Natural killer cell treated with Interleukin-12 subunit alpha and Interleukin-12 subunit beta and Interleukin-15 and Interleukin-18, amount 100 ng/mL, for 72 hours (primary cell): ENCODE measurements around the gene TENT4A. TPM values are rescaled to one million over a fixed set of nuclear protein-coding genes. Genes with fewer than 3 reads are reported as not detected.

Experiments used
- ATAC-seq, 2 donors: fragments of 150-1000 bp; cut with Tn5 transposase in 1 of 2; sonication (Bioruptor Pico), chemical (Tn5 transposase) in 1 of 2; 2 replicates each; pipeline ENCODE4 v1.10.0; 2021
- DNase-seq: peaks from one replicate; pipeline ENCODE4 v3.0.0; 2022; ENCODE audit warnings: low spot score
- H3K27ac Mint-ChIP-seq, 2 donors: 1 replicate in 1 of 2; 2 replicates in 1 of 2; pipeline ENCODE4 v1.8.0; 2022; ENCODE audit warnings: mixed read lengths in 2 of 2, mild to moderate bottlenecking in 1 of 2, moderate library complexity in 1 of 2
- H3K27me3 Mint-ChIP-seq, 2 donors: 1 replicate in 1 of 2; 2 replicates in 1 of 2; pipeline ENCODE4 v1.8.0; 2022; ENCODE audit warnings: mixed read lengths in 2 of 2
- H3K36me3 Mint-ChIP-seq: one replicate; pipeline ENCODE4 v1.8.0; 2022; ENCODE audit warnings: mixed read lengths
- H3K4me1 Mint-ChIP-seq, 2 donors: 1 replicate in 1 of 2; 2 replicates in 1 of 2; pipeline ENCODE4 v1.8.0; 2022; ENCODE audit warnings: low read depth in 2 of 2, mixed read lengths in 2 of 2, mild to moderate bottlenecking in 1 of 2
- H3K4me3 Mint-ChIP-seq: one replicate; pipeline ENCODE4 v1.8.0; 2022; ENCODE audit warnings: mixed read lengths
- H3K9me3 Mint-ChIP-seq: 2 replicates; pipeline ENCODE4 v1.8.0; 2022; ENCODE audit warnings: mixed read lengths
- total RNA-seq, 2 donors: library from RNA; stranded (reverse); gene quantifications; one replicate each; pipeline ENCODE4 v1.2.3, GENCODE V29; 2022

Gene TENT4A
- total RNA-seq, 2 donors from 2014 or later: 37.8 to 69.9 TPM

- Mint-ChIP-seq H3K4me1 (peaks cover 5 to 15% of the 10 kb centered on the region in 2 donors), H3K9me3 (no peaks in the 10 kb centered on the region), H3K27ac (peak overlapping the region; percentile 20 to 45), H3K4me3 (peak overlapping the region; percentile 43), H3K27me3 (peaks cover 8 to 17% of the 10 kb centered on the region in 2 donors), H3K36me3 (no peaks in the 10 kb centered on the region)
- DNase-seq (no peak), ATAC-seq (peak in 1 of 2 donors; percentile 45)
Measured at GRCh38 chr5:6705088-6705487, 8.1 kb upstream of the TENT4A start.

GRCh38 chr5:6705959-6706358 is 7.3 kb upstream of the TENT4A start:
- no peak overlapping the region for H3K27ac Mint-ChIP-seq
- no peaks in the 10 kb centered on the region for H3K9me3 Mint-ChIP-seq
- DNase-seq (no peak), ATAC-seq (no peak)
- H3K4me1 Mint-ChIP-seq: peaks cover 12 to 20% of the 10 kb centered on the region in 2 donors
- no peaks in the 10 kb centered on the region for H3K36me3 Mint-ChIP-seq
- peaks cover 0 to 16% of the 10 kb centered on the region in 2 donors for H3K27me3 Mint-ChIP-seq
- no peak overlapping the region for H3K4me3 Mint-ChIP-seq

- ATAC-seq (no peak), DNase-seq (no peak)
- H3K9me3 Mint-ChIP-seq: no peaks in the 10 kb centered on the region
- no peak overlapping the region for H3K4me3 Mint-ChIP-seq
- no peak overlapping the region for H3K27ac Mint-ChIP-seq
- H3K4me1 Mint-ChIP-seq: peaks cover 21 to 31% of the 10 kb centered on the region in 2 donors
- H3K36me3 Mint-ChIP-seq: no peaks in the 10 kb centered on the region
- peaks cover 0 to 16% of the 10 kb centered on the region in 2 donors for H3K27me3 Mint-ChIP-seq
Measured at GRCh38 chr5:6707852-6708251, 5.4 kb upstream of the TENT4A start.

- Mint-ChIP-seq H3K9me3 (no peaks in the 10 kb centered on the region), H3K36me3 (no peaks in the 10 kb centered on the region), H3K27ac (no peak overlapping the region), H3K4me1 (peaks cover 21 to 28% of the 10 kb centered on the region in 2 donors), H3K4me3 (no peak overlapping the region), H3K27me3 (peaks cover 0 to 16% of the 10 kb centered on the region in 2 donors)
- DNase-seq: no peak
- no peak for ATAC-seq
Measured at GRCh38 chr5:6708814-6709213, 4.4 kb upstream of the TENT4A start.

DNA sequence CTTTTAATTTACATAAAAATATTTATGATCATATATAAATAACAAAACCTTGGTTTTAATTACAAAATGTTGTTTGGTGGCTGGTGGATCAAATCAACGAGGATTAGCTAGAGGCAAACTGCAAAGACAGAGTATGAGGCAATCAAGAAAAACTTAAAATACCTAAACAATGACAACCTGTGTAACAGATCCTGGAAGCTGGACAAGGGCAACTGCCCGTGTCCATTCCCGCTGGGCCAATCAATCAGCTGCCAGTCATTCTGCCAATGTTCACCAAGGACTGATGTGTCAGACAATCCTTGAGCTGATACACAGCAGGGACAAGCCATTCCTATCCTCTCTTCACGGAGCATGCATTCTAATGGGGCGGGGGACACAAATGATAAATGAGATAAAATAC is 3.2 kb upstream of the TENT4A start:
- H3K9me3 Mint-ChIP-seq: no peaks in the 10 kb centered on the region
- peak overlapping the region in 1 of 2 donors; percentile 89 for H3K27ac Mint-ChIP-seq
- H3K4me3 Mint-ChIP-seq: no peak overlapping the region
- H3K27me3 Mint-ChIP-seq: peaks cover 0 to 10% of the 10 kb centered on the region in 2 donors
- peaks cover 19 to 22% of the 10 kb centered on the region in 2 donors for H3K4me1 Mint-ChIP-seq
- ATAC-seq: no peak
- DNase-seq: no peak
- no peaks in the 10 kb centered on the region for H3K36me3 Mint-ChIP-seq

DNA sequence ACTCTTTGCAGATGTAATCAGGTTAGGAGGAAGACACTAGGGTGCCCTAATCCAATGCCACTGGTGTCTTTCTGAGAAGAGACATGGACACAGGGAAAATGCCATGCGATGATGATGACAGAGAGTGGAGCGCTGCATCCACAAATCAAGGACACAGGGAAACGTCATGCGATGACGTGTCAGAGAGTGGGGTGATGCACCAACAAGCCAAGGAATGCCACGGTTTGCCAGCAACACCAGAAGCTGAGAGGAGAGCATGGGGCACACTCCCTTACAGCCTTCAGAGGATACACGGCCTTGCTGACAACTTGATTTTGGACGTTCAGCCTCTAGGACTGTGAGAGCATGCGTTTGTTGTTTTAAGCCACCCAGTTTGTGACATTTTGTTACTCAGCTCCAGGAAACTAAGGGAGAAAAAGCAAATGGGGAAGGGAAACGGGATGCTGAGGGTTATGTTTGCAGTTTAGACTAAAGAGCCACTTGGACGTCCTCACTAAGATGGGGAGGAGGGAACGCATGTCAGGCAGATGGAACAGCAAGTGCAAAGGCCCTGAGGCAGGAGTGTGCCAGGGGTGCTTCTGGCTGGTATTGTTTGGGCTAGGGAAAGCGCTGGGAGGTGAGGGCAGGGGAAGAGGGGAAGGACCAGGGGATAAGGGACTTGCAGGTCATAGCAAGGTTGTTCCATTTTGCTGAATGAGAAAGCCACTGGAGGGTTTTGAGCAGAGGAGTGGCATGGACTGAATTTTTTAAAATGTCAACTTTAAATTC is 2.5 kb upstream of the TENT4A start:
- no peaks in the 10 kb centered on the region for H3K9me3 Mint-ChIP-seq
- H3K27me3 Mint-ChIP-seq: peaks cover 0 to 8% of the 10 kb centered on the region in 2 donors
- H3K36me3 Mint-ChIP-seq: no peaks in the 10 kb centered on the region
- H3K27ac Mint-ChIP-seq: peak overlapping the region; percentile 87 to 89
- H3K4me3 Mint-ChIP-seq: peak overlapping the region; percentile 10
- H3K4me1 Mint-ChIP-seq: peaks cover 19% of the 10 kb centered on the region in 2 donors
- DNase-seq (no peak), ATAC-seq (no peak)

GRCh38 chr5:6711409-6712141 is 1.7 kb upstream of the TENT4A start:
- no peak for ATAC-seq
- H3K27me3 Mint-ChIP-seq: peaks cover 0 to 8% of the 10 kb centered on the region in 2 donors
- peak overlapping the region; percentile 82 for H3K4me3 Mint-ChIP-seq
- peak overlapping the region; percentile 87 to 89 for H3K27ac Mint-ChIP-seq
- H3K36me3 Mint-ChIP-seq: no peaks in the 10 kb centered on the region
- H3K9me3 Mint-ChIP-seq: no peaks in the 10 kb centered on the region
- no peak for DNase-seq
- H3K4me1 Mint-ChIP-seq: peaks cover 27 to 28% of the 10 kb centered on the region in 2 donors

DNA sequence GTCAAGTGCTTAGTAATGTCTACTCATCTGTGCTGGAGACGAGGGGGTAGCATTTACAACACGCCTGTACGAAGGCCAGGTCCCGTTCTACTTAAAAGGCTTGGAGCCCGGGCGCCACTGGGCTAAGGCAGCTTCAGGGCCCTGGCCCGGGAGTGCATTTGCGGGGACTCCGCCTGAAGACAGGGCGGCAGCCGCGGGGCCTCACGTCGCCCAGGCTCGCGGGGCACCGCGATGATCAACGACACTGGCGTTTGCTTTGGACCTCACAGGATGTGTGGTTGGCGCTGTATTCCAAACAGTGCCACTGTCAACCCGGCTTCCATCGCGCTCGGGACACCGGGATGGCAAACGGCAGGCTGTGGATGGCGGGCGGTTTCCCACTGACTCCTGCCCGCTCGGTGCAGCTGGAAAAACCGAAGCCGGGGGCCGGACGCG is 1.1 kb upstream of the TENT4A start:
- DNase-seq (peak; percentile 71), ATAC-seq (peak; percentile 1 to 26)
- H3K9me3 Mint-ChIP-seq: no peaks in the 10 kb centered on the region
- H3K4me3 Mint-ChIP-seq: peak overlapping the region; percentile 82
- H3K27me3 Mint-ChIP-seq: peaks cover 0 to 8% of the 10 kb centered on the region in 2 donors
- H3K36me3 Mint-ChIP-seq: no peaks in the 10 kb centered on the region
- peak overlapping the region; percentile 87 to 89 for H3K27ac Mint-ChIP-seq
- H3K4me1 Mint-ChIP-seq: peaks cover 32 to 33% of the 10 kb centered on the region in 2 donors

GRCh38 chr5:6712577-6713273 is 507 bp upstream of the TENT4A start:
- Mint-ChIP-seq H3K36me3 (no peaks in the 10 kb centered on the region), H3K4me1 (peaks cover 37 to 39% of the 10 kb centered on the region in 2 donors), H3K9me3 (no peaks in the 10 kb centered on the region), H3K27me3 (peaks cover 0 to 8% of the 10 kb centered on the region in 2 donors), H3K27ac (peak overlapping the region; percentile 87 to 89), H3K4me3 (peak overlapping the region; percentile 82)
- peak; percentile 86 to 89 for ATAC-seq
- peak; percentile 98 for DNase-seq

DNA sequence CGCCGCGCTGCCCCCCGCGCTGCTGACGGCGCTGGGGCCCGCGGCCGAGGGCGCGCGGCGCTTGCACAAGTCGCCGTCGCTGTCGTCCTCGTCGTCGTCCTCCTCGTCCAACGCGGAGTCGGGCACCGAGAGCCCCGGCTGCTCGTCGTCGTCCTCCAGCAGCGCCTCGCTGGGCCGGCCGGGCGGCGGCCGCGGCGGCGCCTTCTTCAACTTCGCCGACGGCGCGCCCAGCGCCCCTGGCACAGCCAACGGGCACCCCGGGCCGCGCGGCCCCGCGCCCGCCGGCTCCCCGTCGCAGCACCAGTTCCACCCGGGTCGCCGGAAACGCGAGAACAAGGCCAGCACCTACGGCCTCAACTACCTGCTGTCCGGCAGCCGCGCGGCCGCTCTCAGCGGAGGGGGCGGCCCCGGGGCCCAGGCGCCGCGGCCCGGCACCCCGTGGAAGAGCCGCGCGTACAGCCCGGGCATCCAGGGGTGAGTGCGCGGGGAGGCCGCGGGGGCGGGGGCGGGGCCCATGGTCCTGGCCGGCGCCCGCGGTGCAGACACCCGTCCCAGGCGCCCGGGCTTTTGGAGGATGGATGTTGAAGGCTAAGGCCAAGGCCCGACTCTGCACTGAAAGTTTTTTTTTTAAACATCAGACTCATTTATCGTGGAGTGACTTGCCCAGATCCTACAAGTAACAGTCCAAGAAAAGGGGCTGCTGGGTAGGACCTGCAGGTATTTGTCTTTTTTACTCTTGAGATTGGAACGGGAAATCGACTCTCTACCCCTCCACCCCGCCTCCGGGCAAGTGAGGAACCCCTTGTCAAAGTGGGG is 1.2 kb downstream of the TENT4A start:
- Mint-ChIP-seq H3K27me3 (peaks cover 0 to 8% of the 10 kb centered on the region in 2 donors), H3K27ac (peak overlapping the region in 1 of 2 donors; percentile 61), H3K4me3 (peak overlapping the region; percentile 93), H3K36me3 (no peaks in the 10 kb centered on the region), H3K4me1 (peaks cover 53 to 56% of the 10 kb centered on the region in 2 donors), H3K9me3 (no peaks in the 10 kb centered on the region)
- DNase-seq: no peak
- ATAC-seq: peak in 1 of 2 donors; percentile 2

- Mint-ChIP-seq H3K36me3 (no peaks in the 10 kb centered on the region), H3K27me3 (peaks cover 0 to 6% of the 10 kb centered on the region in 2 donors), H3K27ac (peak overlapping the region in 1 of 2 donors; percentile 61), H3K4me3 (peak overlapping the region; percentile 93), H3K4me1 (peaks cover 61 to 64% of the 10 kb centered on the region in 2 donors), H3K9me3 (no peaks in the 10 kb centered on the region)
- DNase-seq (no peak), ATAC-seq (no peak)
Measured at GRCh38 chr5:6715271-6715670, 2.0 kb downstream of the TENT4A start.

- ATAC-seq: no peak
- H3K4me1 Mint-ChIP-seq: peaks cover 57 to 63% of the 10 kb centered on the region in 2 donors
- DNase-seq: no peak
- H3K27ac Mint-ChIP-seq: peak overlapping the region; percentile 61
- H3K9me3 Mint-ChIP-seq: no peaks in the 10 kb centered on the region
- H3K4me3 Mint-ChIP-seq: peak overlapping the region; percentile 93
- H3K27me3 Mint-ChIP-seq: no peaks in the 10 kb centered on the region
- no peaks in the 10 kb centered on the region for H3K36me3 Mint-ChIP-seq
Measured at GRCh38 chr5:6715758-6716628, 2.8 kb downstream of the TENT4A start.
